T-helper 1 cell treated with Interleukin-12 subunit alpha and Interleukin-12 subunit beta and Interleukin-4 antibody, amounts not matched to agents 30 ng/mL and 1 ng/mL, for 36 hours (primary cell): ENCODE measurements around the gene RPS29. TPM values are rescaled to one million over a fixed set of nuclear protein-coding genes. Genes with fewer than 3 reads are reported as not detected.

Experiments used
- intact Hi-C: fragments of 100-400 bp; cut with micrococcal nuclease; formaldehyde crosslinking; loops from one replicate; pipeline ENCODE4 v1.15.1; 2024
- total RNA-seq: library from RNA; stranded (reverse); gene quantifications from 2 replicates; pipeline ENCODE4 v1.2.3, GENCODE V29; 2022

RPS29 gene
- total RNA-seq, 1 donor from 2014 or later, result 1,787 TPM

DNA sequence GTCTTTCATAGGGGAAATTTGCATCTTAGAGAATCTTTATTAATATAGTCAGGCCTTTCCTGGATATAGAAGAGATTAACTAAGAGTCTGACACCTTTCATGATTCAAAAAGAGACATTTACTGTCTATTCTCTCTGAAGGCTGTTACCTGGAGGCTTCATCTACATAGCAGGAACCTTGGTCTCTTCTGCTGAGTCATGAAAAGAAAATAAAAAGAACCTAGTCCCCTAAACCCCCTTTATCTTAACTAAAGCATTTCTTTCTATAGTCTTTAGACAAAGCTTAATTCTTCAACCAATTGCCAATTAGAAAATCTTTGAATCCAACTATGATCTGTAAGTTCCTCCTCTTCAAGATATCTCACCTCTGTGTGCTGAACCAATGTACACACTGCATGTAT is 33.1 kb downstream of the RPS29 start:
- intact Hi-C loops, result no loop called here

DNA sequence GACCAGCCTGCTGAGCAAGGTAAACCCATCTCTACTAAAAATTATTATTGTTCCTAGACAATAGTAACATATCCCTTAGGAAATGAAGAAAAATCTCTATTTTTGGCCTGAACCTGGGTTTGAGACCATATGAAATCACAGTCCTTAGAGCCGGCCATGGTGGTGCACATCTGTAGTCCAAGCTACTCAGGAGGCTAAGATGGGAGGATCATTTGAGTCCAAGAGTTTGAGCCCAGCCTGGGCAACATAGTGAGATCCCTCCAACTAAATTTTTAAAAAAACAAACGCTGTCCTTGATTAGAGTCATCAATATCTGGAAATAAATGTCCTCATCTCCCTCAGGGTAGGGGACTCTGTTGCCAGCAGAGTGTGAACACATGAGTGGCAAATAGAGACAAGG is 34.6 kb downstream of the RPS29 start:
- intact Hi-C loops, result no loop called here

DNA sequence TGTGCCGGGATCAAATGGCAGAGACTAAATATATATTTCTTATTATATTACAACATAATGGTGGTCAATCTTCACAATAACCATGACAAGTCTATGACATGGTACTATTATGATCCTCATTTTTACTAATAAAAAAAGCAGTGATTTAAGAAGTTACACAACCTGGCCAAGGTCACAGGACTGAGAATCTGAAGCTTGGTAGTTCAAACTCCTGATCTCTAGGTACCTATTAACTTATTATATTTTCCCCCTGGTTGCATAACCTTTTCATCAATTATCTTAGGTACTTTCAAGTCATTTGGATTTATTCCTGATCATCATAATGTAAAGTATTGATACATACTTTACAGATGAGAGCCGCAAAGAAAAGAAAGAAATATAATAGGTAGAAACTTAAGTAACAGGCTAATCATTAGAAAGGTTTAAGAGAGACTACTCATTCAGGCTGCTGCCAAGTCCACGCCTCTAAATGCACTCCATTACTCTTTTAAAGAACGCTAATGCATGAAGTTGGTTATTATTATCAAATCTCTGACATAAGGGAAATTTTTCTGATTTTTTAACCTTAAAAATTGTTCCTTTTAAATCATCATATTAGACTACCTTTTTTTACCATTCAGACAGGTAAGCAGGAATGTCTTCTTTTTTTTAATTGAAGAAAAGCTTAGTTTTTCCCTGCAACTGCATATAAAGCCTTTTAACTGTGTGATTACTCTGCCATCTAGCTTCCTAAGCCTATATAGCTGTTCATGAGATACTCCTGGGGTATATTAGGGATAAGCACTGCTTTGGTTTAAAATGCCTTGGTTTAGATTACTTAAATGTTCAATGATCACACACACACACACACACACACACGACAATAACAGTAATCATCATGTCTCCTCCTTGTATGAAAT is 35.6 kb downstream of the RPS29 start:
- intact Hi-C loops, result no loop called here

DNA sequence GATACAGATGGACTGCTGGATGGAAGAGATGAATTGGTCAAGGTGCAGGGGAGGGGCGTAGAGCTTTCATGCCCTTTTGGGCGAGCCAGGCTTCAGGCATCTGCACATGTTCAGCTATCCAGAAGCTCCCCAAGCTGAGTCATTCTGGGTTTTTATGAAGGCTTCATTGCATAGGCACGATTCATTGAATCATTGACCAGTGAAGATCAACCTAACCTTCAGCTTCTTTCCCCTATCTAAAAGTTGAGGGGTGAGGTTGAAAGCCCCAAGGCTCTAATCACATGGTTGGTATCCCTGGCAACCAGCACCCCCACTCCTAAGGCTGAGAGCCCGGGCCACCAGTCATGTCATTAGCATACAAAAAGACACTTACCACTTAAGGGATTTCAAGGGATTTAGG is 36.3 kb downstream of the RPS29 start:
- intact Hi-C loops, result no loop called here

DNA sequence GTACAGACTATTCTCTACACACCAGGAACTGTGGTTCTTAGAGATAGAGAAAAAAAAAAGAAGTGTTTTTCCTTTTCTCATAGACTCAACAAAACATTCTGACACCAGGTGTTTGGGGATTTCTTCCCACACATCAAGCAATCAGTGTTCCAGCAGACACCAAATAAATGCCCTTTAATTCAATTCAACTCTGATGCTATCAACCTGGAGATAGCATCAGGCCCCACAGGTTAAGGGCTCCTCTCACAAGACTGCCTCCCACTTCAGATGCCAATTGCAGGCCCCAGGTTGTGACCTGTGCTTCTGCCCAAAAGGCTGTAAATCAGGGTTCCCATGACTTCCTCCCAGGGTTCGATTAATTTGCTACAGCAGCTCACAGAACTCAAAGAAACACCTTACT is 36.7 kb downstream of the RPS29 start:
- intact Hi-C loops, result no loop called here

DNA sequence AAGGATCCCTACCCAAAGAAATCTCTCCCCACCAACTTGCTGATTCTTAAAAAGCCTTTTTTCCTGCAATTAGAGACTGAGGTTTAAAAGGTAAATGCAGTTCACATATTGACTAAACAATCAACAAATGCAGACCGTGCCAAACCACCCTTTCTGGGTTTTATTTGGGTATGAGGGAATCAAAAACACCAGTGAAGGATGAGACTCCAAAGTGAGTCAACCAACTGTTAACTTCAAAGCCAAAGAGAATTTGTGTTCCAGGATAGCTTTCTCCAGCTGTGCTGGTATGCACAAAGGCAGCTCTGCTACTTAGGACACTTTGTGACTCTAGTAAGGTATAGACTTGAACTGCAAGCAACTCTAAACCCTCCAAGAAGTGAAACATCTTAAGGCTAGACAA is 39.4 kb downstream of the RPS29 start:
- intact Hi-C loops, result no loop called here

DNA sequence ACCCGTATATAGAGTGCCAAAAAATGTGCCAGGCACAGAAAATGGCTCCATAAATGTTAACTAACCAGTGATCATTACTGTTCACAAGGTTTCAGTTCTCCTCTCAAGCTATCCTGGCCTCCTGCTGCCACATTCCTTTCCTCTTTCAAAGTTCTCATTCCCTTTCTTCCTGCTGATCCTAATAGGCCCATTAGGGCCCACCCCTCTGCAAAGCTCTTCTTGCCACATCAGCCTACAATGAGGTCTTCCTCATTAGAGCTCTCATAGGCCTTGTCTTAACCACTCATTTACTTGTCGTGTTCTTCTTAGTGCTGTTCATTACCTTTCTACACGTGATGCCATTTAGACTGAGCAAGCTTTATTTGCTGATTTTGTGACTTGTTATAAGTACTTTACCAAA is 40.5 kb downstream of the RPS29 start:
- intact Hi-C loops, result no loop called here

DNA sequence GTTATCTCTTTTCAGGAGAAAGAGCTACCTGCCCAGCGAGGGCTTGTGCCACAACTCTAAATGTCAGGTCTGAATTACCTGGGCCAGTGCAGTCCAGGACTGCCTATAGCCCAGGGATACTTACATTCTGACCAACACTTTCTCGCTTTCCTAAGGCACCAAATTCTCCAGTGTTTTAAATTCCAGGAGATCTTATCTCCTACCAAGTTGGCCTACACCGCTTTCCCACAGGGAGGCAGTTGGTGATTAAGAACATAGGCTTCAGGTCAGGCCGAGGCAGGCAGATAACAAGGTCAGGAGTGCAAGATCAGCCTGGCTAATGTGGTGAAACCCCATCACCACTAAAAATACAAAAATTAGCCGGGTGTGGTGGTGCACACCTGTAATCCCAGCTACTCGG is 41.1 kb downstream of the RPS29 start:
- intact Hi-C loops, result no loop called here

DNA sequence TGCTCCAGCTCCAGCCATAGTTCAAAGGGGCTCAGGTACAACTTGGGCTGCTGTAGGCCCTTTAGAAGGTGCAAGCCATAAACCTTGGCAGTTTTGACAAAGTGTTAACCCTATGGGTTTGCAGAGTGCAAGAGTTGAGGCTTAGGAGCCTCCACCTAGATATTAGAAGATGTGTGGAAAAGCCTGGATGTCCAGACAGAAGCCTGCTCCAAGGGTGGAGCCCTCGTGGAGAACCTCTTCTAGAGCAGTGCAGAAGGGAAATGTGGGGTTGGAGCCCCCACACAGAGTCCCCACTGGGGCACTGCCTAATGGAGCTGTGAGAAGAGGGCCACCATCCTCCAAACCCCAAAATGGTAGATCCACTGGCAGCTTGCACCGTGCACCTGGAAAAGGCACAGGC is 45.1 kb downstream of the RPS29 start:
- intact Hi-C loops, result no loop called here

DNA sequence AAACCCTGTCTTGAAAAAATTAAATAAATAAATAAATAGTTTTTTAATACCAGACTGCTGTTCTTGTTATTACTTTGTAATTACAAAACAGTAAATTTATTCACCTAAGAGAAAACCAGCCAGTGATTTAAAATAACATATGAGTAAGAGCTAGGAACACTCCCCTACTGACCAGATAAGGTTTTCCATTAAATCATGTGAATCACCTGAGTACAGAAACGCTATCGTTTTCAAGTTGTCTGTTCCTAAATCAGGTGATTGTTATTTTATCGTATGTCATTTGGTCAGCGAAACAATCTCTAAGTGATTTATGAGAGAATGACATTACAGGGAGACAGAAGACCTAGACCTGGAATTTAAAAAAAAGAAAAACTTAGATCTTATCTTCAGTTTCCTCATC is 47.3 kb downstream of the RPS29 start:
- intact Hi-C loops, result no loop called here

Other genes starting within 250 kb of the RPS29 start
- gene LRR1, start 12.6 kb upstream of the RPS29 start, total RNA-seq, result 36.0 and 42.0 TPM in 2 replicates
- gene RPL36AL, start 34.2 kb upstream of the RPS29 start, total RNA-seq, result 228 and 234 TPM in 2 replicates
- gene MGAT2, start 34.4 kb upstream of the RPS29 start, total RNA-seq, result 77.3 and 83.8 TPM in 2 replicates
- 6.3 and 7.3 TPM in 2 replicates for gene DNAAF2, start 48.9 kb upstream of the RPS29 start, total RNA-seq
- 23.9 and 25.5 TPM in 2 replicates for gene POLE2, start 101.8 kb upstream of the RPS29 start, total RNA-seq
- gene KLHDC1, start 106.7 kb upstream of the RPS29 start, total RNA-seq, result 2.0 and 2.5 TPM in 2 replicates
- gene KLHDC2, start 181.8 kb upstream of the RPS29 start, total RNA-seq, result 27.9 and 31.6 TPM in 2 replicates